Liver (tissue), 9 donors: ENCODE data around the gene SARDH. TPM values are rescaled to one million over a fixed set of nuclear protein-coding genes. Genes with fewer than 3 reads are reported as not detected.

ENCODE experiments used
- DNase-seq: peaks from one replicate; pipeline ENCODE4 v3.0.0-alpha.2; 2017; ENCODE audit warnings: low spot score
- H3K27ac ChIP-seq, 2 donors: one replicate each; pipeline ENCODE4 v1.7.0; 2013; ENCODE audit warnings: inconsistent platforms in 2 of 2, low read length in 2 of 2, control low read depth in 1 of 2, low read depth in 1 of 2, mild to moderate bottlenecking in 1 of 2
- H3K27me3 ChIP-seq, 4 donors: one replicate each; pipeline versions ENCODE4 v1.6.1 to v1.7.0; 2013; ENCODE audit warnings: low read length in 3 of 4, inconsistent platforms in 1 of 4, mild to moderate bottlenecking in 1 of 4, moderate library complexity in 1 of 4; ENCODE audit not compliant: control insufficient read depth in 4 of 4, insufficient read depth in 4 of 4
- H3K36me3 ChIP-seq, 4 donors: one replicate each; pipeline versions ENCODE4 v1.6.1 to v1.7.0; 2013; ENCODE audit warnings: low read length in 3 of 4, mild to moderate bottlenecking in 3 of 4, low read depth in 1 of 4, moderate library complexity in 1 of 4; ENCODE audit not compliant: control insufficient read depth in 4 of 4, insufficient read depth in 3 of 4
- H3K4me1 ChIP-seq, 4 donors: one replicate each; pipeline versions ENCODE4 v1.6.1 to v1.7.0; 2013; ENCODE audit warnings: low read length in 3 of 4, mild to moderate bottlenecking in 3 of 4, moderate library complexity in 1 of 4; ENCODE audit not compliant: control insufficient read depth in 4 of 4, insufficient read depth in 4 of 4
- H3K4me3 ChIP-seq, 3 donors: one replicate each; pipeline versions ENCODE4 v1.6.1 to v1.7.0; 2013; ENCODE audit warnings: low read length in 3 of 3, control low read depth in 1 of 3, low read depth in 1 of 3, mild to moderate bottlenecking in 1 of 3
- H3K9ac ChIP-seq, 2 donors: one replicate each; pipeline ENCODE4 v1.7.0; 2013; ENCODE audit warnings: low read length in 2 of 2, mild to moderate bottlenecking in 2 of 2, moderate library complexity in 2 of 2, control low read depth in 1 of 2, low read depth in 1 of 2
- H3K9me3 ChIP-seq, 4 donors: one replicate each; pipeline versions ENCODE4 v1.6.1 to v1.7.0; 2013; ENCODE audit warnings: low read length in 3 of 4; ENCODE audit not compliant: control insufficient read depth in 4 of 4
- FOXA2 ChIP-seq: IDR thresholded peaks from 2 replicates; pipeline ENCODE4 v1.6.1; 2016; ENCODE audit warnings: antibody characterized with exemption
- GABPA ChIP-seq, 2 donors: IDR thresholded peaks in 1 of 2; conservative IDR thresholded peaks in 1 of 2; 2 replicates each; pipeline ENCODE4 v1.6.1; 2016; ENCODE audit warnings: antibody characterized with exemption in 2 of 2, mild to moderate bottlenecking in 1 of 2, moderate library complexity in 1 of 2
- HNF4A ChIP-seq, 2 donors: conservative IDR thresholded peaks; 2 replicates each; pipeline ENCODE4 v1.6.1; 2016; ENCODE audit warnings: antibody characterized with exemption in 2 of 2, mild to moderate bottlenecking in 2 of 2
- JUND ChIP-seq, 2 donors: IDR thresholded peaks; 2 replicates each; pipeline ENCODE4 v1.6.1; 2016; ENCODE audit warnings: antibody characterized with exemption in 2 of 2
- RAD21 ChIP-seq, 2 donors: IDR thresholded peaks; 2 replicates each; pipeline ENCODE4 v1.6.1; 2016; ENCODE audit warnings: antibody characterized with exemption in 2 of 2, mild to moderate bottlenecking in 2 of 2
- RXRA ChIP-seq, 2 donors: IDR thresholded peaks; 2 replicates each; pipeline ENCODE4 v1.6.1; 2017 to 2018; ENCODE audit warnings: antibody characterized with exemption in 2 of 2, mild to moderate bottlenecking in 1 of 2
- ZBTB33 ChIP-seq: IDR thresholded peaks from 2 replicates; pipeline ENCODE4 v1.6.1; 2016; ENCODE audit warnings: antibody characterized with exemption
- WGBS: extraction: QIAGEN DNeasy Blood & Tissue Kit; methylation state at CpG from one replicate; pipeline ENCODE4 v1.1.7; 2013; 5-methylcytosine and 5-hydroxymethylcytosine counted together
- polyA plus RNA-seq, 2 donors: library from polyadenylated mRNA; stranded (reverse) in 1 of 2; unstranded in 1 of 2; fragments of 200-250 nt in 1 of 2; fragments of >200 nt in 1 of 2; fragmentation: Nextera tagmentation in 1 of 2; extraction: Ambion mirVana in 1 of 2; gene quantifications; one replicate each; pipeline versions ENCODE4 v1.2.1 to v1.2.3, GENCODE V29; 2013 to 2015
- total RNA-seq, 2 donors: library from RNA; depleted of rRNA; stranded (reverse); fragments of >200 nt; gene quantifications; one replicate each; pipeline ENCODE4 v1.2.3, GENCODE V29; 2014
- TF ChIP-seq, protein P1 (sequence below): IDR thresholded peaks from 2 replicates; pipeline ENCODE4 v1.6.1; 2016; ENCODE audit warnings: antibody characterized with exemption, mild to moderate bottlenecking
- TF ChIP-seq, protein P2 (sequence below): IDR thresholded peaks from 2 replicates; pipeline ENCODE4 v1.6.1; 2016; ENCODE audit warnings: antibody characterized with exemption
- donor health status: healthy.
- donor health status: healthy.
- donor health status: healthy.
- donor health status: healthy.
- donor health status: healthy.

Gene SARDH
- total and polyA plus RNA-seq, 4 donors: 53.7 to 291 (median 63.4) TPM

GRCh38 chr9:133635533-133636531, 102.3 kb downstream of the SARDH start, which contains the start of gene DBH:
TSS of gene DBH (plus strand) at chr9:133636363. CDS start at chr9:133636372, 9 bp downstream.
- no peaks in the 10 kb centered on the region for H3K36me3 ChIP-seq
- peak within 1 kb of the TSS; percentile 37 to 46 for H3K27ac ChIP-seq
- WGBS: 84% methylated on average over 24 of the region's 24 CpGs
- no peak for TF ChIP-seq RXRA (IDR thresholded peaks at IDR 0.05)
- TF ChIP-seq, protein P1, sequence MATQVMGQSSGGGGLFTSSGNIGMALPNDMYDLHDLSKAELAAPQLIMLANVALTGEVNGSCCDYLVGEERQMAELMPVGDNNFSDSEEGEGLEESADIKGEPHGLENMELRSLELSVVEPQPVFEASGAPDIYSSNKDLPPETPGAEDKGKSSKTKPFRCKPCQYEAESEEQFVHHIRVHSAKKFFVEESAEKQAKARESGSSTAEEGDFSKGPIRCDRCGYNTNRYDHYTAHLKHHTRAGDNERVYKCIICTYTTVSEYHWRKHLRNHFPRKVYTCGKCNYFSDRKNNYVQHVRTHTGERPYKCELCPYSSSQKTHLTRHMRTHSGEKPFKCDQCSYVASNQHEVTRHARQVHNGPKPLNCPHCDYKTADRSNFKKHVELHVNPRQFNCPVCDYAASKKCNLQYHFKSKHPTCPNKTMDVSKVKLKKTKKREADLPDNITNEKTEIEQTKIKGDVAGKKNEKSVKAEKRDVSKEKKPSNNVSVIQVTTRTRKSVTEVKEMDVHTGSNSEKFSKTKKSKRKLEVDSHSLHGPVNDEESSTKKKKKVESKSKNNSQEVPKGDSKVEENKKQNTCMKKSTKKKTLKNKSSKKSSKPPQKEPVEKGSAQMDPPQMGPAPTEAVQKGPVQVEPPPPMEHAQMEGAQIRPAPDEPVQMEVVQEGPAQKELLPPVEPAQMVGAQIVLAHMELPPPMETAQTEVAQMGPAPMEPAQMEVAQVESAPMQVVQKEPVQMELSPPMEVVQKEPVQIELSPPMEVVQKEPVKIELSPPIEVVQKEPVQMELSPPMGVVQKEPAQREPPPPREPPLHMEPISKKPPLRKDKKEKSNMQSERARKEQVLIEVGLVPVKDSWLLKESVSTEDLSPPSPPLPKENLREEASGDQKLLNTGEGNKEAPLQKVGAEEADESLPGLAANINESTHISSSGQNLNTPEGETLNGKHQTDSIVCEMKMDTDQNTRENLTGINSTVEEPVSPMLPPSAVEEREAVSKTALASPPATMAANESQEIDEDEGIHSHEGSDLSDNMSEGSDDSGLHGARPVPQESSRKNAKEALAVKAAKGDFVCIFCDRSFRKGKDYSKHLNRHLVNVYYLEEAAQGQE: no peak
- no peak for TF ChIP-seq ZBTB33
- no peak for TF ChIP-seq JUND (IDR thresholded peaks at IDR 0.05)
- TF ChIP-seq, protein P2, sequence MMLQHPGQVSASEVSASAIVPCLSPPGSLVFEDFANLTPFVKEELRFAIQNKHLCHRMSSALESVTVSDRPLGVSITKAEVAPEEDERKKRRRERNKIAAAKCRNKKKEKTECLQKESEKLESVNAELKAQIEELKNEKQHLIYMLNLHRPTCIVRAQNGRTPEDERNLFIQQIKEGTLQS: no peak
- TF ChIP-seq HNF4A (conservative IDR thresholded peaks at IDR 0.05): no peak
- TF ChIP-seq FOXA2: no peak
- no peak for TF ChIP-seq GABPA (IDR thresholded peaks at IDR 0.05 in 1 of 2, conservative IDR thresholded peaks at IDR 0.05 in 1 of 2)
- TF ChIP-seq RAD21 (IDR thresholded peaks at IDR 0.05): no peak
- no peak for DNase-seq
- H3K4me1 ChIP-seq: no peaks in the 10 kb centered on the region
- no peaks in the 10 kb centered on the region for H3K9me3 ChIP-seq
- no peaks in the 10 kb centered on the region for H3K27me3 ChIP-seq
- no peak within 1 kb of the TSS for H3K9ac ChIP-seq
- no peak within 1 kb of the TSS for H3K4me3 ChIP-seq

DNA sequence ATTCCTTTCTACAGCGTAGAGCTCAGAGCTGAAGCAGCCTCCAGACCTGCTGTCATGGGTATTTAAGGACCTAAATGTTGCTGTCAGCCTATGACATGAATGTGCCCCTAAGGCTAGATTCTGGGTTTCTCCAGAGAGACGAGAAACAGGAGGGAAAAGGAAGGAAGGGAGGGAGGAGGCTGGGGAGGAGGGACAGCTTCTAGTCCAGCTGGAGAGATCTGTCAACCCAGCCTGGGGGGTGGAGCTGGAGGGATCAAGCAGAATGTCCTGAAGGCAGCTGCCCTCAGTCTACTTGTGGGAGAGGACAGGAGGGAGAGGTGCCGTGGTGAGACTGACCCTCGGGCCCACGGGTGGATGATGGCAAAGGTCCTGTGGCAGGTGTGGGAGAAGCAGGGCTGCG, 103.1 kb downstream of the SARDH start:
- DNase-seq: no peak
- Histone ChIP-seq H3K27ac (peak overlapping the region in 1 of 2 donors; percentile 46), H3K9ac (no peak overlapping the region), H3K27me3 (no peaks in the 10 kb centered on the region), H3K36me3 (no peaks in the 10 kb centered on the region), H3K9me3 (no peaks in the 10 kb centered on the region), H3K4me3 (no peak overlapping the region), H3K4me1 (no peaks in the 10 kb centered on the region)
- no peak for TF ChIP-seq JUND (IDR thresholded peaks at IDR 0.05)
- TF ChIP-seq, protein P1: no peak
- TF ChIP-seq RXRA (IDR thresholded peaks at IDR 0.05): no peak
- no peak for TF ChIP-seq FOXA2
- TF ChIP-seq, protein P2: no peak
- 65% methylated on average over 6 of the region's 6 CpGs for WGBS
